ENCODE measurements around the gene PP2D1.

Gene PP2D1

DNA sequence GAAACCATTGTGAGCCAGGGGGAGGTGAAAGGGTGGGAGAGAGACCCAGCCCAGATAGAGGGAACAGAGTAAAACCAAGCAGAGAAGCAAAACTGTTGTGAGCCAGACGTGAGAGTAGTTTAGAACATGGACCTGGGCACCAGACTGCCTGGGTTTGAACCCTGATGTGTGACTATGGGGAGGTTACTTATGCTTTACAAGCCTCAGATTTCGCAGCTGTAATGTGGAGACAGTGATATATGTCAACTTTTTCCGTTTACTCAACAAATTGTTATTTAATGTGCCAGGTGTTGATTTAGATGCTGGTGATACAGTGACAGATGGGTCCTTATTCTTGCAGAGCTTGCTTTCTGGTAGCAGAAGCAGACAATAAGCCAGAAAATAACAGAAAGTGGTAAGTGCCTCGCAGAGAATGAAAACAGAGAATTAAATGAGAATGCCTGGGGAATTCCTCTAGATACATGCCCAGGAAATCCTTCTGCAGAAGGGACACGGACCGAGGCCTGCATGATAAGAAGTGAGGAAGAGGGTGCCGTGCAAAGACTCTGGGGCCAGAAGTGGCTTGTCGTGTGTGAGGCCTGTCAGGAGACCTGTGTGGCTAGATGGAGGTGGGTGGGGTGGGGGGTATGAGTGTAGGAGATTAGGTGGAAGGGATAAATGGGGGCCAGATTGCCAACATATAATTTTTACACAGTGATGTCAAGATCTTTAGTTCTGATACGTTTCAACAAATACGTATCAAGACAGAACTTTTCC, 43.1 kb upstream of the PP2D1 start:
- no peak for DNase-seq (ENCODE audit: extremely low read depth, low read depth)
- no peak for TF ChIP-seq CTCF (IDR thresholded peaks at IDR 0.05; ENCODE audit: low read depth, low read length, missing control alignments)
- H3K4me3 ChIP-seq (replicated peaks; ENCODE audit: low read depth, low read length): no peak overlapping the region

DNA sequence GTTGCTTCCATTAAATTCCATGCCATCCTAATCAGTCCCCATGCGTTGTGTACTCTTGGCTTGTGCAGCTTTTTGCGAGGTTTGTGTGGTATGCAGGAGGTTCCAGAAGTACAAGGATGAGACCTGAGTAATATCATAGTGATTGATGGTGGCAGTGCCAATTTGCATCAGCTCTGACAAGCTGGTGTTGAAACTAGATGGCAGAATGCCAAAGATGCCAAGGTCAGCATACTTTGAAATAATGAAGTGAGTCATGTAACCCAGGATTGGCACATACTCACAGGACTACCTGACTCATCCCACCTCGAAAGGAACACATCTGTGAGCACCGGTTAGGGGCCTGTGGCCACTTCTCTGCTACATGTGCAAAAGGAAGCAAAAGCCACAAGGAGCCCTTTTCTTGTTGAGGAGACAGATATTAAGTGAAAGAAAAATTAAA, 42.5 kb upstream of the PP2D1 start:
- TF ChIP-seq CTCF (IDR thresholded peaks at IDR 0.05; ENCODE audit: low read depth, low read length, missing control alignments): no peak

DNA sequence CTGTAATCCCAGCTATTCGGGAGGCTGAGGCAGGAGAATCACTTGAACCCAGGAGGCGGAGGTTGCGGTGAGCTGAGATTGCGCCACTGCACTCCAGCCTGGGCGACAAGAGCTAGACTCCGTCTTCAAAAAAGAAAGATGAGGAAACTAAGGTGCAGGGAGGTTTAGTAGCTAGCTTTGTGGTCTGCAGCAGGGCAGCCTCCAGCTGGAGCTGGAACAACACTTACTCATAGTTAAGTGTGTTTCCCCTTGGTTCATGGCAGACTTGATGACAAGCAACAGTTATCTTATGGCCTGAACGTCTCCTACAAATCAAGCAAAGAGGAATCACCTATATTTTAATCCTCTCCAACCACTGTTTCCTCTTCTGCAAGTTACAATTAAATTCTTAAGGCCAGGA, 40.8 kb upstream of the PP2D1 start:
- H3K4me3 ChIP-seq (replicated peaks; ENCODE audit: low read depth, low read length): no peak overlapping the region
- no peak for TF ChIP-seq CTCF (IDR thresholded peaks at IDR 0.05; ENCODE audit: low read depth, low read length, missing control alignments)
- DNase-seq (ENCODE audit: extremely low read depth, low read depth): no peak

More for the DNA sequence above, 42.5 kb upstream of the PP2D1 start:
- no peak for DNase-seq (ENCODE audit: extremely low read depth, low read depth)
- no peak overlapping the region for H3K4me3 ChIP-seq (replicated peaks; ENCODE audit: low read depth, low read length)

- H3K4me3 ChIP-seq (replicated peaks; ENCODE audit: low read depth, low read length): no peak overlapping the region
- DNase-seq (ENCODE audit: extremely low read depth, low read depth): no peak
- no peak for TF ChIP-seq CTCF (IDR thresholded peaks at IDR 0.05; ENCODE audit: low read depth, low read length, missing control alignments)
Observed at GRCh38 chr3:20051123-20051806, 39.2 kb upstream of the PP2D1 start.

GRCh38 chr3:20047976-20048883, 36.2 kb upstream of the PP2D1 start:
- no peak for DNase-seq (ENCODE audit: extremely low read depth, low read depth)
- no peak for TF ChIP-seq CTCF (IDR thresholded peaks at IDR 0.05; ENCODE audit: low read depth, low read length, missing control alignments)
- H3K4me3 ChIP-seq (replicated peaks; ENCODE audit: low read depth, low read length): no peak overlapping the region

GRCh38 chr3:20047341-20047779, 35.3 kb upstream of the PP2D1 start:
- TF ChIP-seq CTCF (IDR thresholded peaks at IDR 0.05; ENCODE audit: low read depth, low read length, missing control alignments): no peak
- no peak overlapping the region for H3K4me3 ChIP-seq (replicated peaks; ENCODE audit: low read depth, low read length)

More at GRCh38 chr3:20047341-20047779, 35.3 kb upstream of the PP2D1 start:
- DNase-seq (ENCODE audit: extremely low read depth, low read depth): no peak

Data from HFF-Myc (cell line).